ENCODE data around the gene STRN4.

DNA sequence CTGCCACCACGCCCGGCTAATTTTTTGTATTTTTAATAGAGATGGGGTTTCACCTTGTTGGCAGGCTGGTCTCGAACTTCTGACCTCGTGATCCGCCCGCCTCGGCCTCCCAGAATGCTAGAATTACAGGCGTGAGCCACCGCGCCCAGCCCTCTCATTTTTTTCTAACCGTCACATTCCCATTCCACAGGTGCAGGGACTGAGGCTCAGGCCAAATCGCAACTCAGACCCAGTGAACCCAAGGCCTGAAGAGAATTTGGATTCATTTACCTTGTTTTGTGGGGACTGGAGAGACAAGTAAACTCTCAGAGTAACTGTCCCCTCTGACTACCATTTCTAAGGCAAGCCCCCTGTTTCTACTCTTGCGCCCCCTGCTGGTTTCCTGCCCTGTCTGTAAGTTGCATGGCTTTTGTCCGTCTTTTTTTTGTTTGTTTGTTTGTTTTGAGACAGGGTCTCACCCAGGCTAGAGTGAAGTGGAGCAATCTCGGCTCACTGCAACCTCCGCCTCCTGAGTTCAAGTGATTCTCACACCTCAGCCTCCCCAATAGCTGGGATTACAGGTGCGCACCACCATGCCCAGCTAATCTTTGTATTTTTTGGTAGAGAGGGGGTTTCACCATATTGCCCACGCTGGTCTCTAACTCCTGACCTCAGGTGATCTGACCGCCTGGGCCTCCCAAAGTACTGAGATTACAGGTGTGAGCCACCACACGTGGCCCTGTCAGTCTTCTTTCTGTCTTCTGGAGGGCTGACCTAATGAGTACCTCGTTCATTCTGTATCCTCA lies 2.3 kb upstream of the STRN4 start:
- TF ChIP-seq POLR2A (IDR thresholded peaks at IDR 0.05) (no peak), CTCF (IDR thresholded peaks at IDR 0.05) (peak; percentile 21 to 65 (median 48))
